ENCODE data around the gene PSMA7.

The PSMA7 gene

GRCh38 chr20:62146019-62146755, 3.0 kb upstream of the PSMA7 start:
- no peak overlapping the region for H3K4me3 ChIP-seq (ENCODE audit: low read depth in 1 of 2, low read length in 2 of 2)
- H3K9me3 ChIP-seq (ENCODE audit: control insufficient read depth in 1 of 2, low read length in 2 of 2) = no peaks in the 10 kb centered on the region
- H3K36me3 ChIP-seq (ENCODE audit: control insufficient read depth in 1 of 2, insufficient read depth in 2 of 2, low read length in 2 of 2) = peaks cover 0 to 3% of the 10 kb centered on the region in 2 donors
- no peak overlapping the region for H3K9ac ChIP-seq (ENCODE audit: low read depth in 1 of 2, low read length in 2 of 2)
- H3K4me1 ChIP-seq (ENCODE audit: control insufficient read depth in 1 of 2, insufficient read depth in 2 of 2, low read length in 2 of 2) = peaks cover 17 to 26% of the 10 kb centered on the region in 2 donors
- H3K27me3 ChIP-seq (ENCODE audit: control insufficient read depth in 1 of 2, insufficient read depth in 2 of 2, low read length in 2 of 2) = no peaks in the 10 kb centered on the region
- no peak overlapping the region for H3K27ac ChIP-seq (ENCODE audit: low read depth, low read length)

- no peak overlapping the region for H3K9ac ChIP-seq (ENCODE audit: low read depth in 1 of 2, low read length in 2 of 2)
- H3K4me1 ChIP-seq (ENCODE audit: control insufficient read depth in 1 of 2, insufficient read depth in 2 of 2, low read length in 2 of 2) = peaks cover 23 to 31% of the 10 kb centered on the region in 2 donors
- no peak overlapping the region for H3K27ac ChIP-seq (ENCODE audit: low read depth, low read length)
- no peaks in the 10 kb centered on the region for H3K27me3 ChIP-seq (ENCODE audit: control insufficient read depth in 1 of 2, insufficient read depth in 2 of 2, low read length in 2 of 2)
- peaks cover 1 to 6% of the 10 kb centered on the region in 2 donors for H3K36me3 ChIP-seq (ENCODE audit: control insufficient read depth in 1 of 2, insufficient read depth in 2 of 2, low read length in 2 of 2)
- H3K4me3 ChIP-seq (ENCODE audit: low read depth in 1 of 2, low read length in 2 of 2) = no peak overlapping the region
- H3K9me3 ChIP-seq (ENCODE audit: control insufficient read depth in 1 of 2, low read length in 2 of 2) = no peaks in the 10 kb centered on the region
Measured at GRCh38 chr20:62145688-62146018, 2.5 kb upstream of the PSMA7 start.

GRCh38 chr20:62143957-62144825, 997 bp upstream of the PSMA7 start:
- peak overlapping the region; percentile 64 for H3K27ac ChIP-seq (ENCODE audit: low read depth, low read length)

GRCh38 chr20:62142252-62143080, 728 bp downstream of the PSMA7 start:
- H3K9ac ChIP-seq (ENCODE audit: low read depth in 1 of 2, low read length in 2 of 2) = peak overlapping the region; percentile 66 to 71
- H3K36me3 ChIP-seq (ENCODE audit: control insufficient read depth in 1 of 2, insufficient read depth in 2 of 2, low read length in 2 of 2) = peaks cover 31 to 34% of the 10 kb centered on the region in 2 donors
- peaks cover 23 to 39% of the 10 kb centered on the region in 2 donors for H3K4me1 ChIP-seq (ENCODE audit: control insufficient read depth in 1 of 2, insufficient read depth in 2 of 2, low read length in 2 of 2)
- peak overlapping the region; percentile 61 to 83 for H3K4me3 ChIP-seq (ENCODE audit: low read depth in 1 of 2, low read length in 2 of 2)
- H3K27ac ChIP-seq (ENCODE audit: low read depth, low read length) = peak overlapping the region; percentile 87
- H3K27me3 ChIP-seq (ENCODE audit: control insufficient read depth in 1 of 2, insufficient read depth in 2 of 2, low read length in 2 of 2) = no peaks in the 10 kb centered on the region
- no peaks in the 10 kb centered on the region for H3K9me3 ChIP-seq (ENCODE audit: control insufficient read depth in 1 of 2, low read length in 2 of 2)

More at GRCh38 chr20:62143957-62144825, 997 bp upstream of the PSMA7 start:
- Histone ChIP-seq H3K9ac (ENCODE audit: low read depth in 1 of 2, low read length in 2 of 2) (peak overlapping the region; percentile 12 to 13), H3K36me3 (ENCODE audit: control insufficient read depth in 1 of 2, insufficient read depth in 2 of 2, low read length in 2 of 2) (peaks cover 16 to 17% of the 10 kb centered on the region in 2 donors), H3K4me3 (ENCODE audit: low read depth in 1 of 2, low read length in 2 of 2) (peak overlapping the region; percentile 33 to 74), H3K27me3 (ENCODE audit: control insufficient read depth in 1 of 2, insufficient read depth in 2 of 2, low read length in 2 of 2) (no peaks in the 10 kb centered on the region), H3K4me1 (ENCODE audit: control insufficient read depth in 1 of 2, insufficient read depth in 2 of 2, low read length in 2 of 2) (peaks cover 23 to 35% of the 10 kb centered on the region in 2 donors), H3K9me3 (ENCODE audit: control insufficient read depth in 1 of 2, low read length in 2 of 2) (no peaks in the 10 kb centered on the region)

- peaks cover 36 to 40% of the 10 kb centered on the region in 2 donors for H3K36me3 ChIP-seq (ENCODE audit: control insufficient read depth in 1 of 2, insufficient read depth in 2 of 2, low read length in 2 of 2)
- peak overlapping the region; percentile 61 to 83 for H3K4me3 ChIP-seq (ENCODE audit: low read depth in 1 of 2, low read length in 2 of 2)
- no peaks in the 10 kb centered on the region for H3K27me3 ChIP-seq (ENCODE audit: control insufficient read depth in 1 of 2, insufficient read depth in 2 of 2, low read length in 2 of 2)
- H3K9ac ChIP-seq (ENCODE audit: low read depth in 1 of 2, low read length in 2 of 2) = peak overlapping the region; percentile 66 to 71
- H3K27ac ChIP-seq (ENCODE audit: low read depth, low read length) = peak overlapping the region; percentile 4
- peaks cover 23 to 39% of the 10 kb centered on the region in 2 donors for H3K4me1 ChIP-seq (ENCODE audit: control insufficient read depth in 1 of 2, insufficient read depth in 2 of 2, low read length in 2 of 2)
- H3K9me3 ChIP-seq (ENCODE audit: control insufficient read depth in 1 of 2, low read length in 2 of 2) = no peaks in the 10 kb centered on the region
Measured at GRCh38 chr20:62141397-62142251, 1.6 kb downstream of the PSMA7 start.

GRCh38 chr20:62141043-62141396, 2.2 kb downstream of the PSMA7 start:
- Histone ChIP-seq H3K9me3 (ENCODE audit: control insufficient read depth in 1 of 2, low read length in 2 of 2) (no peaks in the 10 kb centered on the region), H3K27me3 (ENCODE audit: control insufficient read depth in 1 of 2, insufficient read depth in 2 of 2, low read length in 2 of 2) (no peaks in the 10 kb centered on the region), H3K27ac (ENCODE audit: low read depth, low read length) (no peak overlapping the region), H3K4me1 (ENCODE audit: control insufficient read depth in 1 of 2, insufficient read depth in 2 of 2, low read length in 2 of 2) (peaks cover 23 to 39% of the 10 kb centered on the region in 2 donors), H3K36me3 (ENCODE audit: control insufficient read depth in 1 of 2, insufficient read depth in 2 of 2, low read length in 2 of 2) (peaks cover 41 to 46% of the 10 kb centered on the region in 2 donors), H3K9ac (ENCODE audit: low read depth in 1 of 2, low read length in 2 of 2) (peak overlapping the region in 1 of 2 donors; percentile 71), H3K4me3 (ENCODE audit: low read depth in 1 of 2, low read length in 2 of 2) (peak overlapping the region in 1 of 2 donors; percentile 61)

- Histone ChIP-seq H3K27ac (ENCODE audit: low read depth, low read length) (no peak overlapping the region), H3K9ac (ENCODE audit: low read depth in 1 of 2, low read length in 2 of 2) (no peak overlapping the region), H3K9me3 (ENCODE audit: control insufficient read depth in 1 of 2, low read length in 2 of 2) (no peaks in the 10 kb centered on the region), H3K4me3 (ENCODE audit: low read depth in 1 of 2, low read length in 2 of 2) (no peak overlapping the region), H3K27me3 (ENCODE audit: control insufficient read depth in 1 of 2, insufficient read depth in 2 of 2, low read length in 2 of 2) (no peaks in the 10 kb centered on the region), H3K36me3 (ENCODE audit: control insufficient read depth in 1 of 2, insufficient read depth in 2 of 2, low read length in 2 of 2) (peaks cover 51 to 59% of the 10 kb centered on the region in 2 donors), H3K4me1 (ENCODE audit: control insufficient read depth in 1 of 2, insufficient read depth in 2 of 2, low read length in 2 of 2) (peaks cover 22 to 27% of the 10 kb centered on the region in 2 donors)
Measured at GRCh38 chr20:62139636-62140035, 3.6 kb downstream of the PSMA7 start.

- Histone ChIP-seq H3K4me3 (ENCODE audit: low read depth in 1 of 2, low read length in 2 of 2) (no peak overlapping the region), H3K36me3 (ENCODE audit: control insufficient read depth in 1 of 2, insufficient read depth in 2 of 2, low read length in 2 of 2) (peaks cover 51 to 63% of the 10 kb centered on the region in 2 donors), H3K9ac (ENCODE audit: low read depth in 1 of 2, low read length in 2 of 2) (no peak overlapping the region), H3K27ac (ENCODE audit: low read depth, low read length) (no peak overlapping the region), H3K27me3 (ENCODE audit: control insufficient read depth in 1 of 2, insufficient read depth in 2 of 2, low read length in 2 of 2) (no peaks in the 10 kb centered on the region), H3K4me1 (ENCODE audit: control insufficient read depth in 1 of 2, insufficient read depth in 2 of 2, low read length in 2 of 2) (peaks cover 18 to 25% of the 10 kb centered on the region in 2 donors), H3K9me3 (ENCODE audit: control insufficient read depth in 1 of 2, low read length in 2 of 2) (no peaks in the 10 kb centered on the region)
Measured at GRCh38 chr20:62138912-62139311, 4.3 kb downstream of the PSMA7 start.

- H3K36me3 ChIP-seq (ENCODE audit: control insufficient read depth in 1 of 2, insufficient read depth in 2 of 2, low read length in 2 of 2) = peaks cover 51 to 70% of the 10 kb centered on the region in 2 donors
- peaks cover 18 to 25% of the 10 kb centered on the region in 2 donors for H3K4me1 ChIP-seq (ENCODE audit: control insufficient read depth in 1 of 2, insufficient read depth in 2 of 2, low read length in 2 of 2)
- no peak overlapping the region for H3K27ac ChIP-seq (ENCODE audit: low read depth, low read length)
Measured at GRCh38 chr20:62138204-62138543, 5.0 kb downstream of the PSMA7 start.

More at GRCh38 chr20:62138204-62138543, 5.0 kb downstream of the PSMA7 start:
- no peaks in the 10 kb centered on the region for H3K27me3 ChIP-seq (ENCODE audit: control insufficient read depth in 1 of 2, insufficient read depth in 2 of 2, low read length in 2 of 2)
- no peaks in the 10 kb centered on the region for H3K9me3 ChIP-seq (ENCODE audit: control insufficient read depth in 1 of 2, low read length in 2 of 2)
- no peak overlapping the region for H3K4me3 ChIP-seq (ENCODE audit: low read depth in 1 of 2, low read length in 2 of 2)
- H3K9ac ChIP-seq (ENCODE audit: low read depth in 1 of 2, low read length in 2 of 2) = no peak overlapping the region
